Endothelial cell of umbilical vein (primary cell): Measurements from ENCODE around the gene DNAH1.
A peak's percentile ranks its signal among the peaks of the same experiment; 100 is the strongest.

ENCODE experiments used
- POLR2A ChIP-seq: IDR thresholded peaks from 2 replicates; pipeline ENCODE4 v1.6.1; 2012; ENCODE audit warnings: low read depth, mild to moderate bottlenecking, control low read depth, low read length
- POLR2AphosphoS5 ChIP-seq: IDR thresholded peaks from 2 replicates; pipeline ENCODE4 v1.6.1; 2012; ENCODE audit warnings: low read depth, mild to moderate bottlenecking, control low read depth, low read length, moderate library complexity; ENCODE audit not compliant: insufficient read depth
- TF ChIP-seq, protein P1 (sequence below), 2 donors: IDR thresholded peaks; 1 replicate in 1 of 2; 2 replicates in 1 of 2; pipeline ENCODE4 v1.5.1; 2011; ENCODE audit warnings: low read length in 2 of 2, mild to moderate bottlenecking in 2 of 2, moderate library complexity in 2 of 2, control low read depth in 1 of 2, inconsistent platforms in 1 of 2, low read depth in 1 of 2; ENCODE audit not compliant: insufficient read depth in 1 of 2; ENCODE audit errors: extremely low read depth in 1 of 2

DNA sequence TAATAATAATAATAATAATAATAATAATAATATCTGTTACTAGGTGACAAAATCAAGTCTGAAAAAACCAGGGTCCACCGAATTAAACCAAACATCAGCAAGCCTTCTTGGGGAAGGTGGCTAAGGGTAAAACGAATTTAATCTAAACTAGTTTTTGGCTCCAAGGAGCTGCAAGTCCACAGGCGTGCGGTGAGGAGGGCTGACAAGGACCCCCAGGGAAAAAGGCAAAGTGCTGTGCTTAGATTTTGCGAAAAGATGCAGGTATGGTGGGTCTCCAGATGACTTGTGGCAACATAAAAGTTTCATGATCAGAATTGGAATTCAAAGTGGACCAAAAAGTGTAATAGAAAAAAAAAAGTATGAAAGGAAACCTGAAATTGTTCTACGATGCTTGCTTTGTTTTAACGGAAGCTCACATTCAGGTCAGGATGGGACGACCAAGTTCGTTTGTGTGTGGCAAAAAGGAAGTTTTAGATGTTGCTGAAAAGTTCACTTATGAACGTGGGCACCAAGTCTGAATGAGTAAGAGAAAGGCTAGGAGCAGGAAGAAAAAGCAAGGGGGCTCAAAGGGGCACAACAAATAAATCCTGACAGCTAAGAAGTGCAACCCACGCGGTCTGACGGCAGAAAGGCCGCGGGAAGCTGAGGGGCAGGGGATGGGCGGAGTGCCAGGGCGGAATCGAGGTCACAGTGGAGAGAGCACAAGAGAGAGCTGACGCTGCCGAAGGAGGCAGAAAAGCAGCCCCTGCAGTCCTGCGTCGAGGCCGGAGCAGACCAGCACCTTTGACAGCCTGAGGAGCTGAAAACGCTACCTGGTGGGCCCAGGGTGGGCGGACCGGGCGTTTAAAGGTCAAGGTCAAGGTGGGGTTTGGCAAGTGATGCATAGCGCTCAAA is 38.8 kb upstream of the DNAH1 start:
- TF ChIP-seq, protein P1, sequence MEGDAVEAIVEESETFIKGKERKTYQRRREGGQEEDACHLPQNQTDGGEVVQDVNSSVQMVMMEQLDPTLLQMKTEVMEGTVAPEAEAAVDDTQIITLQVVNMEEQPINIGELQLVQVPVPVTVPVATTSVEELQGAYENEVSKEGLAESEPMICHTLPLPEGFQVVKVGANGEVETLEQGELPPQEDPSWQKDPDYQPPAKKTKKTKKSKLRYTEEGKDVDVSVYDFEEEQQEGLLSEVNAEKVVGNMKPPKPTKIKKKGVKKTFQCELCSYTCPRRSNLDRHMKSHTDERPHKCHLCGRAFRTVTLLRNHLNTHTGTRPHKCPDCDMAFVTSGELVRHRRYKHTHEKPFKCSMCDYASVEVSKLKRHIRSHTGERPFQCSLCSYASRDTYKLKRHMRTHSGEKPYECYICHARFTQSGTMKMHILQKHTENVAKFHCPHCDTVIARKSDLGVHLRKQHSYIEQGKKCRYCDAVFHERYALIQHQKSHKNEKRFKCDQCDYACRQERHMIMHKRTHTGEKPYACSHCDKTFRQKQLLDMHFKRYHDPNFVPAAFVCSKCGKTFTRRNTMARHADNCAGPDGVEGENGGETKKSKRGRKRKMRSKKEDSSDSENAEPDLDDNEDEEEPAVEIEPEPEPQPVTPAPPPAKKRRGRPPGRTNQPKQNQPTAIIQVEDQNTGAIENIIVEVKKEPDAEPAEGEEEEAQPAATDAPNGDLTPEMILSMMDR (IDR thresholded peaks at IDR 0.05; ENCODE audit: extremely low read depth in 1 of 2, insufficient read depth in 1 of 2, low read depth in 1 of 2, low read length in 2 of 2) = no peak
- TF ChIP-seq POLR2A (peak; percentile 81), POLR2AphosphoS5 (peak; percentile 81)
